GM15510 (cell line): Measurements from ENCODE around the gene COPS7B.
A peak's percentile ranks its signal among the peaks of the same experiment; 100 is the strongest.

Source experiments
- POLR2A ChIP-seq: IDR thresholded peaks from 3 replicates; pipeline ENCODE4 v1.6.1; 2011; ENCODE audit warnings: borderline replicate concordance; ENCODE audit not compliant: insufficient read length; ENCODE audit errors: extremely low read depth

The COPS7B gene

DNA sequence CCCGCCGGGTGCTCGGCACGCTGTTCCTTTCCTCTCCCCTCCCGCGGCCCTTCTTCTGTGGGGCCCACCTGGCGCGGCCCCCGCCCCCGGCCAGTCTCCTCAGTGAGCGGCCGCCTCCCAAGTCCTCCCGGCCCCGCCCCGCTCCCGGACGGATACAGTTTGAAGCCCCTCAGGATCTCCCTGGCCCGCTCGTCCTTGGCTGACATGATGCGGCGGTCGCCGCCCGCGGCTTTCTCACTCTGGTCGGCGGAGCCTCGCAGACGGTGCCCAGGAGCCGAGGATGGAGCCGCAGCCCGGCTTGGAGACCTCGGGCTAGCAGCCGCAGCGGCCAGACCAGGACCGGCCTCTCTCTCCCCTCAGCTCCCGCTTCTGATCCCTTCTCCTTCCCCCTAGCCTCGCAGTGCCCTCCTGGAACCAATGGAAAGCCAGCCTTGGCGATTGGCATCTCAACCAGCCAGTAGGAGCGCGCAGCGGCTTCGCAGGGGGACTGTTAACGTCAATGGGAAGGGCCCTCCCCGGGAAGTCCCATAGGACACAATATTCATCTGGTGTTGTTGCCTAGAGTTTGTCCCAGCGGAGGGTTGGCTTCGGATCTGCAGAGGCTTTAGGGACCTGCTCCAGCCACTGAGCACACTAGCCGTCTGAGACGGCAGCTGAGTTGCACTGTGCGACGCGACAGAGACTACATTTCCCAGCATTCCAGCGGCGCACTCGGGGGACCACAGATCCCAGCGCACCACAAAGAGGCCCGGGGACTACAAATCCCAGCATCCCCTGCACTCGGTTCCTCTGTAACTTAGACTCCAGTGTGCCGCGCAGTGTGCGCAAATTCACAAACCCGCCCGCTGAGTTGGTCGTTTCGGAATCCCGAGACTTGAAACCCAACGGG, 5.1 kb upstream of the COPS7B start, which contains the start of gene PDE6D:
PDE6D (minus strand) TSS at position 374 of the 889 bp plus-strand sequence; CDS start at position 206, 168 bp downstream.
- TF ChIP-seq POLR2A: peak; percentile 91

DNA sequence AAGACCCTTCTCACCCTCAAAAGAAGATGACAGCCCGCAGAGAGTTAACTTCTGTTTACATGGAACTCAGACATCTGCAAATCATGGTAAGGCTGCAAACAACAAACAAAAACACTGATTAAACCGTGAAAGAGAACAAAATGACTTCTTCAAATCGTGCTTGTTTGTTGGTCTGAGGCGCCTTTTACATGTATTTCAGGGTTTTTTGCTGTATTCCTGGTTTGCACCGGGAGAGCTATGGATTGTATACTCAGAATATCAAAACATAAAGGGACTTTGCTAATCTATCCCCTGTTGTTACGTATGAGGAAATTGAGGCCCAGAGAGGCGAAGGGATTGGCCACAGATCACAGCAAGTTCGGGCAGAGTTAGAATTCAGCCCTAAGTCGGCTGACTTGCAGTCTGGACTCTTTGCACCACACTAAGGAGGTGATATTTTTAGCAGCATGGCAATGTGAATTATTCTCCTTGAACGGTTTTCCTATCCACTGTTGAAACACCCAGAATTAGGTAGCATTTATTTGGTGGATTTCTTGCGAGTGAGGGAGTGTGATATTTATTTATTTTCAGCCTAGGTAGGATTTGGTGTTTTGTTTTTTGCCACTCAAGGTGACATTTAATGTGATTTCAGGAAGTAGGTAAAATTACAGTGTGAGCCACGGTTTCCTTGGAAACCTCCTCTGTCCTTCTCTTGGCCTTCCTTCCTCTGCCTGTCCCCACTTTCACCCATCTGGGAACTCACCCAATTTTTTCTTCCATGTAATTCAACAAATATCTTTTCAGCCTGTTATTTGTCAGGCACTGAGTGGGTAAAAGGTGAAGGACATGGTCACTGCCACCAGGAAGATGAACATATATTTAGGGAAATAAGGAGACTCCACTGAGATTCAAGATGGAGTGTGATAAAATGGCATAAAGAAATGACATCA, 4.2 kb upstream of the COPS7B start:
- no peak for TF ChIP-seq POLR2A

DNA sequence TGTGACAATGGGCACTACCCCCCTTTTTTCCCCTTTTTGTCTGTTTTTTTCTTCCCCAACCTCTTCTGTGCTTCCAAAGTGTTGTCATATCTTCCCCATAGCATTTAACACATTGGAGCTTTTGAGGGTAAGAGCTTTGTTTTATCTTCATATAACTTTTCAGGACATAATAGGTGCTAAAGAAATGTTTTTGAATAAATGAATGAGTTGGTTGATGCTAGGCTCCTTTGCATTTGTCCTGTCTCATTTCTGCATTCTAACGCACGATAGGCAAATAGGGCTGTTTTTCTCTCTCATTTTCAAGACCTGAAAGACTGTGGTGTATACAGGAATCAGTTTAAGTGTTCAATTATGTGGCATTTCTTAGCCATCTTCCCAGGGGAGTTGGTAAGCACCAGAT, 832 bp upstream of the COPS7B start:
- TF ChIP-seq POLR2A: no peak

DNA sequence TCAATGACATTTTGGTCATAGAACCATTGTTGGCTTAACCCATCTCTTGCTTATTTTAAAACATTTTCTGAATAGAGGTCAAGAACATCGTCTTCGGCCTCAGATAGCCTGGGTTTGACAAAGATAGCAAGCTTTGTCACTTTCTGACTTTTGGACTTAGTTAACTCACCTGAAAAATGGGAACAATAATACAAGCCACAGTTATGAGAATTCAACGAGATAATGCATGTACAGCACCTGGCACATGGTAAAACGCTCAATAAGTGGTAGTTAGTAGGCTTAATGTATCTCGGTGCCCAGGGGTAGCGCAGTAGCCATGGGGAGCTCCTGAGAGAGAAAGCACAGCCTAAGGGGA, 446 bp upstream of the COPS7B start:
- no peak for TF ChIP-seq POLR2A

DNA sequence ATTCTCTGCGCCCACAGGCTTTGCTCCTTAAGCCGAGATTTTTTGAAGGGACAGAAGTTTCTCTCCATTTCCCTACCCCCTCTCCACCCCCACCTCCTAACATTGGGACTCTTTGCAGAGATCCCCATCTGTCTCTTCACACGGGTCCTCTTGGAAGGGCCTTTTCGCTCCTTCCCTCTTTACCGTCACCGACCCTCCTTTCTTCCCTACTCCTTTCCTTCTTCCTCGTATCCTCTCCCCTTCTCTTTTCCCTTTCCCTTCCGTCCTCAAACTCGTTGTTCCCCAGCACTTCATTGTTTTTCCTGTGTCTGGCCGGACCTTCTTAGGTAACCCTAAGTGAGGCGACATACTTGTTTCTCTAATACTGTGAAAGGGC, 660 bp downstream of the COPS7B start:
- TF ChIP-seq POLR2A: no peak

DNA sequence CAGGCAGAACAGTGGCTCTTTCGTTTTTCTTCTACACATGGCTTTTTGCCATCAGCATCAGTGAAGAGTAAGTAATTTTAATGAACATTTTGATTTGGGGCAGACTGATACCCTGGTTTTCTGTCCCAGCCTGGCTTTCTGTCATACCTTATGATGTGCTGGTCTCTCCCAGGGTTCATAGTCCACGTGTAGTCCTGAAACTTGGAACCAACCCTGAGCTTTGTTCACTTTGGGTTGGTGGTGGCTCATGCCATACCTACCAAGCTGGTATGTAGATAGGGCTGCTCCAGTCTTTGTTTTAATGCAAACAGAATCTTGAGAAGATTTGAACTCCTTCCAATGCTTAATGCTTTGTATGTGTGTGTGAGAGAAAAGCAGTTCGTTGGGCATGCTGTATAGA, 4.9 kb downstream of the COPS7B start:
- no peak for TF ChIP-seq POLR2A

DNA sequence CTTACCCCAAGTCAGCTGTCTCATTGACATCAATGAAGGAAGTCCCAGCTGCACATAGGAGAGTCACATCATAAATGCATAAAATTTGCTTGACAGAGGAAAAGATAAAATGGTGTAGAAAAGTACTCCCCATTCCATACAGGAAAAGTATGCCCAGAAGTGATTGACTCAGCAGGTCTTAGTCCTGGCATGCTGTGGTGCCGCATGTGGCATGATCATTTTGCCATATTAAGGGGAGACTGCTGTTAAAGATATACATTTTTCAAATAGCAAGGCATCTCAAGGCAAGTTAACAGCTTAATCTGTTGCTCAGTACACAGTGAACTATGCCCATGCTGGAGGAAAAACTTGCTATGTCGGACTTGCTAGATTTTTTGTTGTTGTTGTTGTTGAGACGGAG, 8.1 kb downstream of the COPS7B start:
- TF ChIP-seq POLR2A: no peak

DNA sequence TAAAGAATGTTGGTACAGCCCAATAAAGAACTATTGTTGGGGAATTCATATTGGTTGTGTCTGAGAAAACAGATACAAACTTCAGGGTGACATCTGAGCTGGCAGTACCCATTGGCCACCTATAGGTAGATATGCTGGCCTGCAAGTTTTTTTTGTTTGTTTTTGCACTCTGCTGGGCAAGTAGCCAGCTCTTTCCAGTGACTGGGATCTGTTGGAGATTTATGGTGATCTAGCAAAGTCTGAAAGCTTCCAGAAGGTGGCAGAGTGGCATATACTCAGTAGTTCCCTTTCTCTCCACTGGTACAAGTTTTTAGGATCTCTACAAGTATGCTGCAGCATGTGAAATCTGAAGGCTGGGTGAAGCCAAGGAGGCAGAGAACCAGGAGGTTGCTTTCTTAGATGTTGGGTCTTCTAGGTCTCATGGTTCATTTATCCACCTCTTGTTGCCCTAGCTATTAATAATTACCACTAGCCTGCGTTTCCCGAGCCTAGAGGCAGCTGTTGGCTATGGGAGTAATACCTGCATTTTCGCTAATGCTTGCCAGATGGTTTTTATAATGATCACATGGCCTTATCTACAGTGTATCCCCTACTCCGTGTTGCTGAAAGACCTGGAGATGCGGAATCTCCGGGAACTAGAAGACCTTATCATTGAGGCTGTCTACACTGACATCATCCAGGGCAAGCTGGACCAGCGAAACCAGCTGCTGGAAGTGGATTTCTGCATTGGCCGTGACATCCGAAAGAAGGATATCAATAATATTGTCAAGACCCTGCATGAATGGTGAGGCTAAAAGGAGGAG, 9.5 kb downstream of the COPS7B start:
- no peak for TF ChIP-seq POLR2A

DNA sequence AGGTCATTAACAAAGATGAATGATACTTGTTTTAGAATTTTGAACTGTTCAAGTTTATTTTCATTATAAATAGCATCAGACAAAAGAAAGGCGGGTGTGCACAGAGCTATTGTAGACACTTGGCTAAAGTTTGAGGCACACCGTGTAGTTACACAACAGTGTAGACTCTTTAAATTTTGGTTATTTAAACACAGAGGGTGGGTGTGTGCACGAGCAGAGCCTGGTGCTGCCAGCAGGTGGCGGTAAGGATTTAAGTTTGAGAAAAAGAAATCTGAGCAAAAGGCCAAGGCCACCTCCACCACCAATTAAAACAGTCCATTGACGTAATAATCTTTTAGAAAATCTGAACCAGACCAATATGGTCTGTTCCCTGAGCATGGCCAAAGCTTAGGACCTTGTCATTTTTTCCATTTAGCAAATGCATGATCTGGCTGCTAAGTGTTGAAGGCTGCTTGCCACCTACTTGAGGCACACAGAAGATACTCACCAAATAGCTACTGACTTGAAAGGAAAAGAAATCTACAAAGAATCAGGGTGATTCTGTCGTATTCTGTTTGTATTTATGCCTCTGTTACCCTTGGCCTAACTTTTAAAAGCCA, 14.3 kb downstream of the COPS7B start:
- TF ChIP-seq POLR2A: no peak

DNA sequence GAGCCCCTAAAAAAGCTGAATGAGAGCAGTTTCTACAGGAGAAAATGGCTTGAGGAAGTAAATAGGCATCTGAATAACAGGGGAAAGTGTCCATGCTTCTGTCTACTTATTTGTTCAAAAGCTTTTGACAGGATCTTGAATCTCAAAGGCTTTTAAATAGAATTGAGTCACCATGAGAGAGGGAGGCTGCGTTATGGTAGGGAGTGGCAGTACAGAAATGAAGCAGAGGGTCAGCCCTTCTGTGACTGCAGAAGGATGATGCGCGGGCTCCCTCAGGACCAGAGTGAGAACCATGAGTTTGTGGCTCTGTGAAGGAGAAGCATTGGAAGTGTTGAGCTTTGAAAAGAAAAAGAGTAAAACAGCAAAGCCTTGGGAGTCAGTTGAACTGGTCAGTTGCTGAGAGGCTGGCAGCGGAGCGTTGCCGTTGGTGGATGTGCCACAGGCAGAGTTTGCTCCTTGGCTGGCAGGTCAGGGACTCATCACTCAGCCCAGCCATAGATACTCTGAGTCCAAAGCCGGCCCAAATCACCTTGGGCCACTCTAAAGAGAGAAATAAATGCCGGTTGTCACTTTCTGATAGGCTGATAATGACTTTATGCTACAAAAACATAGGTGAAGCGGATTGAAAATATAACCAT, 17.4 kb downstream of the COPS7B start:
- TF ChIP-seq POLR2A: no peak

DNA sequence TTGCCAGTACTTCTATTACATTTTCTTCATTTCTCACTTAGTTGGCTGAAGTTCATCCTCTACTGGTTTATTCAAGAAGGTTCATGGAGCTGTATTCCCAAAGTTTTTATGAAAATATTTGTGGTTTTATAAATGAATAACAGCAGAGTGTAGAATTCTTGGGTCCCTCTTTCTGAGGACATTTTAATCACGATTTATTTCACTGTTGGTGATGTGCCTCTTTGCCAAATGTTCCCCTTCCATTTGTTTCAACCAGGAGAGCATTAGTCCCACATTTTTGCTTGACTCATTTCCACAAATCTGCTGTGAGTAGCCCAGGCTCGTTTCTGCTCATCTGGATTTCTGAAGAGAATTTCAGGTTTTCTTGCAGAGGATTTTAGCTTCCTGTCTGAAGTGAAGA, 20.8 kb downstream of the COPS7B start:
- TF ChIP-seq POLR2A: no peak

DNA sequence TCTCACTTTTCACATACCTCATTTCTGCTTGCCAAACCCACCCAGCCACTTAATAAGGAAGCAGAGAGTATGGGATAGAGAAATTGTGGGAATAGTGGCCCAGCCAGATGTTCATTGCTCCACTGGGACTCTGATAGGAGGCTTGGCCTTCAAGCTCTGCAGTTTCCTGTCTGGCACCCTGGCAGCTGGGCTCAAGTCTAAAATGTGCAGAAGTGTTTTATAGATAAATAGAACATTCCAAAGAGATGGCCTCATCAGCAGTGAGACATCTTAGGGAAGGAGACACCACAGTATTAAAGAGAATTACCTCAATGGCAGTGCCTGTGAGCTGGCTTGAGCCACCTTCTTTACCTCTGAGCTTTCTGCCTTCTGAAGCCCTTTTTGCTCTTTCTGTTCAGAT, 24.7 kb downstream of the COPS7B start:
- no peak for TF ChIP-seq POLR2A

DNA sequence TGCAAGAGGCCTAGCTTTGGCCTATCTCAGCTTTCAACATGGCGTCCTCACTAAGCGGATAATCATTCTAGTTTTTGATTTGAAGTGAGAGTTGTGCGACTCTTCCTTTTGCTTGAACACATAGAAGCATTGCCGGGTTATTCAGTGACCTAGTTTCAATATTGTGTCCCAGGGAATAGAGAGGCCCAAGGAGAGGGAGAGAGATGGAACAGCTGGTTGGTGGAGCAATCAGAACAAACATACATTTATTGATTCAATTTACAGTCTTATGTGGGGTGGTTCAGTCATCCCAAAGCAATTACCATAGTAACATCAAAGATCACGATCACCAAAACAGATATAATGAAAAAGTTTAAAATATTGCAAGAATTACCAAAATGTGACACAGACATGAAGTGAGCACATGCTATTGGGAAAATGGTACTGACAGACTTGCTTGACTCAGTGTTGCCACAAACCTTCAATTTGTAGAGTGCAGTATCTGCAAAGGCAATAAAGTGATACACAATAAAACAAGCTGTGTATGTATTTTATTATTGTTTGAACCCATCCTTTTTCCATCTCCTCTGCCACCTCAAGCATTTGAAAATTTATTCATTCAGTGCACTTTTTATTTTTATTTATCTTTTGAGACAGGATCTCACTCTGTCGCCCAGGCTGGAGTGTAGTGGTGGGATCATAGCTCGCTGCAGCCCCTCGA, 30.2 kb downstream of the COPS7B start:
- TF ChIP-seq POLR2A: no peak
